Measurements from ENCODE around the gene SERPINB4.

GRCh38 chr18:63590373-63590772 is 53.7 kb downstream of the SERPINB4 start:
- TF ChIP-seq CTCF (conservative IDR thresholded peaks at IDR 0.05; ENCODE audit: low read depth, low read length): no peak
- no peak for TF ChIP-seq EZH2 (IDR thresholded peaks at IDR 0.05; ENCODE audit: low read length, unreplicated experiment)

Measured in PC-3 (cell line).